NCI-H82 treated with DMSO at 0.1 percent for 48 hours (cell line): ENCODE data around the gene ZC3H12D.

Experiments
- DNase-seq: peaks from one replicate; lab custom pipeline; 2025; ENCODE audit not compliant: unreplicated experiment; lab: John Stamatoyannopoulos, UW

ZC3H12D gene

GRCh38 chr6:149414821-149415220 lies 70.0 kb downstream of the ZC3H12D start:
- DNase-seq = no peak

- DNase-seq = no peak
Observed at GRCh38 chr6:149414009-149414408, 70.8 kb downstream of the ZC3H12D start.

GRCh38 chr6:149410557-149410956 lies 74.3 kb downstream of the ZC3H12D start:
- no peak for DNase-seq

GRCh38 chr6:149409617-149410016 lies 75.2 kb downstream of the ZC3H12D start:
- DNase-seq = no peak

- no peak for DNase-seq
Observed at GRCh38 chr6:149405823-149406765, 78.7 kb downstream of the ZC3H12D start.

DNA sequence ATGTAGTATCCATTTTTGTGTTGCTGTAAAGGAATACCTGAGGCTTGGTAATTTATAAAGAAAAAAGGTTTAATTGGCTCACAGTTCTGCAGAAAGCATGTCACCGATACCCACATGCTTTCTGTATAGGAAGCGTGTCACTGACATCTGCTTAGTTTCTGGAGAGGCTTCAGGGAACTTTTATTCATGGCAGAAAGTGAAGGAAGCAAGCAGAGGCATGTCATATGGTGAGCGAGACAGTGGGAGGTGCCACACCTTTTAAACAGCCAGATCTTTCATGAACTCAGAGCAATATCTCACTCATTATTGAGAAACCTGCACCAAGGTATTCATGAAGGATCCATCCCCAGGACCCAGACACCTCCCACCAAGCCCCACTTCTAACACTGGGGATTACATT lies 81.3 kb downstream of the ZC3H12D start:
- no peak for DNase-seq

GRCh38 chr6:149400050-149400449 lies 84.8 kb downstream of the ZC3H12D start, which contains the start of gene SUMO4:
Gene SUMO4, plus strand, starts transcription at chr6:149400262. Its CDS starts 130 bp downstream, at chr6:149400392.
- no peak for DNase-seq

GRCh38 chr6:149397384-149397783 lies 87.4 kb downstream of the ZC3H12D start:
- no peak for DNase-seq
